CD14-positive monocyte (primary cell): ENCODE measurements around the gene FAM168B. TPM values are rescaled to one million over a fixed set of nuclear protein-coding genes. Genes with fewer than 3 reads are reported as not detected.

Experiments
- DNase-seq, 3 donors: peaks; one replicate each; pipeline ENCODE4 v3.0.0-alpha.2; 2011 to 2022
- H2AFZ ChIP-seq: 2 replicates; pipeline ENCODE4 v1.6.0; 2012; ENCODE audit warnings: mild to moderate bottlenecking, low read depth, low read length, inconsistent platforms; ENCODE audit not compliant: insufficient read depth, poor library complexity, severe bottlenecking
- H3K27ac ChIP-seq, 2 donors: 1 replicate in 1 of 2; 2 replicates in 1 of 2; pipeline ENCODE4 v1.5.1; 2012 to 2013; ENCODE audit warnings: low read length in 2 of 2, control low read depth in 1 of 2, inconsistent platforms in 1 of 2, low read depth in 1 of 2, mild to moderate bottlenecking in 1 of 2
- H3K27me3 ChIP-seq, 2 donors: one replicate each; pipeline versions ENCODE4 v1.6.0 to v1.6.1; 2011 to 2013; ENCODE audit warnings: low read length in 2 of 2; ENCODE audit not compliant: control insufficient read depth in 2 of 2, insufficient read depth in 2 of 2
- H3K36me3 ChIP-seq, 2 donors: replicated peaks in 1 of 2; 1 replicate in 1 of 2; 2 replicates in 1 of 2; pipeline versions ENCODE4 v1.5.1 to v1.6.1; 2012 to 2013; ENCODE audit warnings: low read length in 2 of 2, control low read depth in 1 of 2, inconsistent platforms in 1 of 2, mild to moderate bottlenecking in 1 of 2; ENCODE audit not compliant: insufficient read depth in 2 of 2, control insufficient read depth in 1 of 2
- H3K4me1 ChIP-seq, 2 donors: 1 replicate in 1 of 2; 2 replicates in 1 of 2; pipeline versions ENCODE4 v1.5.1 to v1.6.1; 2012 to 2013; ENCODE audit warnings: low read length in 2 of 2, control low read depth in 1 of 2, inconsistent platforms in 1 of 2, mild to moderate bottlenecking in 1 of 2, moderate library complexity in 1 of 2; ENCODE audit not compliant: insufficient read depth in 2 of 2, control insufficient read depth in 1 of 2
- H3K4me2 ChIP-seq: replicated peaks from 2 replicates; pipeline ENCODE3; 2012; ENCODE audit warnings: low read length, moderate library complexity, mild to moderate bottlenecking; ENCODE audit not compliant: poor library complexity, severe bottlenecking; ENCODE audit errors: extremely low read depth
- H3K4me3 ChIP-seq, 3 experiments: fragments of 200-600 bp in 1 of 3; sonication (generic) in 1 of 3; replicated peaks in 1 of 3; 1 replicate in 2 of 3; 2 replicates in 1 of 3; pipeline ENCODE4 v1.5.1; 2011 to 2013; ENCODE audit warnings: low read length in 3 of 3, mild to moderate bottlenecking in 3 of 3, control low read depth in 2 of 3, low read depth in 2 of 3, inconsistent platforms in 1 of 3, moderate library complexity in 1 of 3
- H3K79me2 ChIP-seq: 2 replicates; pipeline ENCODE4 v1.6.0; 2012; ENCODE audit warnings: mild to moderate bottlenecking, control low read depth, inconsistent platforms, low read length, moderate library complexity; ENCODE audit not compliant: insufficient read depth
- H3K9ac ChIP-seq: 2 replicates; pipeline ENCODE4 v1.6.0; 2017; ENCODE audit warnings: low read length, mild to moderate bottlenecking; ENCODE audit not compliant: insufficient read depth, poor library complexity, severe bottlenecking
- H3K9me3 ChIP-seq, 2 donors: replicated peaks in 1 of 2; 1 replicate in 1 of 2; 2 replicates in 1 of 2; pipeline versions ENCODE4 v1.5.1 to v1.6.1; 2012 to 2013; ENCODE audit warnings: low read length in 2 of 2, control low read depth in 1 of 2; ENCODE audit not compliant: control insufficient read depth in 1 of 2, insufficient read depth in 1 of 2
- H4K20me1 ChIP-seq: 2 replicates; pipeline ENCODE4 v1.6.0; 2012; ENCODE audit warnings: mild to moderate bottlenecking, low read length, control low read depth, moderate library complexity; ENCODE audit not compliant: insufficient read depth
- H3K27ac Mint-ChIP-seq, 7 donors: one replicate each; pipeline ENCODE4 v1.8.0; 2020; ENCODE audit warnings: mild to moderate bottlenecking in 7 of 7, mixed read lengths in 7 of 7, moderate library complexity in 6 of 7, inconsistent platforms in 2 of 7
- H3K27me3 Mint-ChIP-seq, 3 donors: one replicate each; pipeline ENCODE4 v1.8.0; 2021 to 2022; ENCODE audit warnings: low read depth in 3 of 3, mild to moderate bottlenecking in 3 of 3, mixed read lengths in 3 of 3, moderate library complexity in 3 of 3, inconsistent platforms in 1 of 3
- H3K36me3 Mint-ChIP-seq, 2 donors: one replicate each; pipeline ENCODE4 v1.8.0; 2020; ENCODE audit warnings: mixed read lengths in 2 of 2, inconsistent platforms in 1 of 2, mild to moderate bottlenecking in 1 of 2
- H3K4me1 Mint-ChIP-seq: one replicate; pipeline ENCODE4 v1.8.0; 2020; ENCODE audit warnings: mild to moderate bottlenecking, mixed read lengths
- H3K4me3 Mint-ChIP-seq, 2 donors: one replicate each; pipeline ENCODE4 v1.8.0; 2020; ENCODE audit warnings: mild to moderate bottlenecking in 2 of 2, mixed read lengths in 2 of 2, moderate library complexity in 1 of 2
- H3K9me3 Mint-ChIP-seq, 7 donors: one replicate each; pipeline ENCODE4 v1.8.0; 2020 to 2022; ENCODE audit warnings: mixed read lengths in 7 of 7, mild to moderate bottlenecking in 6 of 7, moderate library complexity in 6 of 7, inconsistent platforms in 2 of 7
- CTCF ChIP-seq: fragments of 200-600 bp; IDR thresholded peaks from one replicate; pipeline ENCODE4 v1.8.0; 2022; ENCODE audit warnings: antibody characterized with exemption, mild to moderate bottlenecking
- WGBS: methylation state at CpG from one replicate; pipeline ENCODE4 v1.1.5; 2013; ENCODE audit warnings: missing lambda C conversion rate; ENCODE audit not compliant: insufficient coverage; 5-methylcytosine and 5-hydroxymethylcytosine counted together
- intact Hi-C, 2 donors: fragments of 100-400 bp; cut with micrococcal nuclease; formaldehyde crosslinking; loops; one replicate each; pipeline versions ENCODE4 v1.15.0 to v1.15.1; 2023
- polyA plus RNA-seq, 3 donors: library from polyadenylated mRNA; depleted of rRNA in 1 of 3; unstranded in 2 of 3; stranded (reverse) in 1 of 3; fragments of 300-500 nt in 2 of 3; fragments of >200 nt in 1 of 3; fragmentation: Illumina TruSeq in 2 of 3; gene quantifications; 1 replicate in 2 of 3; 2 replicates in 1 of 3; pipeline ENCODE4 v1.2.3, GENCODE V29; 2012 to 2021

Gene FAM168B
- polyA plus RNA-seq, 3 donors: 20.5 to 33.2 (median 22.6) TPM

DNA sequence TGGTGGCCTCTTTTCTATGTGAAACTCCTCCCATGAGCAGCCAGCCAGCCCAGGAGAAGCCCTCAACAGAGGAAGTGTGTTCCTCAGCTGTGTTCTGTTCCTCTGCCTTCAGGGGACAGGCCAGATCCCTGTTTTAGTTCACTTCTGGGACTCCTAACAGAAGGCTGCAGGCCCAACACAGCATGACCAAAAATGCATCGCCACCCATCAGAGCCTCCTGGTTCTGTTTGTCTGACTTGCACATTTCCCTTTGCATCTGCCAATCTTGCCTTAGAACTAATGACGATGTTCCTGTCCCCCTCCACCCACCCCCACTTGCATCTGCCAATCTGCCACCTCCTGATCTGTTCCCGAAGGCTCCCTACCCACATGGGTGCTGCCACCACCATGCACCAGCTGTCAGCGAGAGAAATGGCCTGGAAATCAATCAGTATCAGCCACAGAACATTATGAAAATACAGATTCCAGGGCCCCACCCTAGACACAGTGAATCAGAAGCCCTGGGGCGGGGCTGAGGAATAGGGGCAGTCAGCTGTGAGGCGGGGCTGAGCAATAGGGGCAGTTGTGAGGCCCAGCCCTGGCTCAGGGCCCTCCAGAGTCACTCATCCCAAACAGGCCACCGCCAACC, 51.0 kb downstream of the FAM168B start:
- no peaks in the 10 kb centered on the region for H3K79me2 ChIP-seq
- no peak overlapping the region for H3K27ac Mint-ChIP-seq
- H3K4me3 ChIP-seq: no peak overlapping the region
- H3K27me3 ChIP-seq: peaks cover 2 to 44% of the 10 kb centered on the region in 2 donors
- H3K4me3 Mint-ChIP-seq: no peak overlapping the region
- intact Hi-C loops: no loop called here
- TF ChIP-seq CTCF: no peak
- H3K9me3 Mint-ChIP-seq: peaks cover 0 to 2% (median 0%) of the 10 kb centered on the region in 7 donors
- no peaks in the 10 kb centered on the region for H4K20me1 ChIP-seq
- no peak overlapping the region for H2AFZ ChIP-seq
- no peak overlapping the region for H3K27ac ChIP-seq
- no peaks in the 10 kb centered on the region for H3K9me3 ChIP-seq
- 90% methylated on average over 4 of the region's 7 CpGs for WGBS
- peaks cover 8 to 9% of the 10 kb centered on the region in 2 donors for H3K36me3 Mint-ChIP-seq
- no peaks in the 10 kb centered on the region for H3K4me1 Mint-ChIP-seq
- H3K36me3 ChIP-seq: peaks cover under 1 to 11% of the 10 kb centered on the region in 2 donors
- peaks cover 37 to 53% (median 51%) of the 10 kb centered on the region in 3 donors for H3K27me3 Mint-ChIP-seq
- H3K9ac ChIP-seq: no peak overlapping the region
- no peaks in the 10 kb centered on the region for H3K4me1 ChIP-seq
- no peak overlapping the region for H3K4me2 ChIP-seq
- no peak for DNase-seq

GRCh38 chr2:131041402-131042147, 51.7 kb downstream of the FAM168B start:
- no peak for TF ChIP-seq CTCF
- no peaks in the 10 kb centered on the region for H3K4me1 Mint-ChIP-seq
- H3K4me2 ChIP-seq: no peak overlapping the region
- H3K4me1 ChIP-seq: no peaks in the 10 kb centered on the region
- H3K9ac ChIP-seq: no peak overlapping the region
- no peak overlapping the region for H3K4me3 Mint-ChIP-seq
- intact Hi-C loops: no loop called here
- peak overlapping the region in 1 of 7 donors; percentile 20 for H3K27ac Mint-ChIP-seq
- no peaks in the 10 kb centered on the region for H3K9me3 ChIP-seq
- peaks cover 2 to 51% of the 10 kb centered on the region in 2 donors for H3K27me3 ChIP-seq
- no peak for DNase-seq
- no peak overlapping the region for H3K4me3 ChIP-seq
- WGBS: 92% methylated on average over 13 of the region's 14 CpGs
- H4K20me1 ChIP-seq: no peaks in the 10 kb centered on the region
- H3K9me3 Mint-ChIP-seq: peaks cover 0 to 3% (median 0%) of the 10 kb centered on the region in 7 donors
- peaks cover 3% of the 10 kb centered on the region in 2 donors for H3K36me3 Mint-ChIP-seq
- H3K79me2 ChIP-seq: no peaks in the 10 kb centered on the region
- no peak overlapping the region for H3K27ac ChIP-seq
- H3K27me3 Mint-ChIP-seq: peaks cover 42 to 60% (median 56%) of the 10 kb centered on the region in 3 donors
- H3K36me3 ChIP-seq: peaks cover 0 to 4% of the 10 kb centered on the region in 2 donors
- no peak overlapping the region for H2AFZ ChIP-seq
